ENCODE data around the gene PDSS1.

The PDSS1 gene

DNA sequence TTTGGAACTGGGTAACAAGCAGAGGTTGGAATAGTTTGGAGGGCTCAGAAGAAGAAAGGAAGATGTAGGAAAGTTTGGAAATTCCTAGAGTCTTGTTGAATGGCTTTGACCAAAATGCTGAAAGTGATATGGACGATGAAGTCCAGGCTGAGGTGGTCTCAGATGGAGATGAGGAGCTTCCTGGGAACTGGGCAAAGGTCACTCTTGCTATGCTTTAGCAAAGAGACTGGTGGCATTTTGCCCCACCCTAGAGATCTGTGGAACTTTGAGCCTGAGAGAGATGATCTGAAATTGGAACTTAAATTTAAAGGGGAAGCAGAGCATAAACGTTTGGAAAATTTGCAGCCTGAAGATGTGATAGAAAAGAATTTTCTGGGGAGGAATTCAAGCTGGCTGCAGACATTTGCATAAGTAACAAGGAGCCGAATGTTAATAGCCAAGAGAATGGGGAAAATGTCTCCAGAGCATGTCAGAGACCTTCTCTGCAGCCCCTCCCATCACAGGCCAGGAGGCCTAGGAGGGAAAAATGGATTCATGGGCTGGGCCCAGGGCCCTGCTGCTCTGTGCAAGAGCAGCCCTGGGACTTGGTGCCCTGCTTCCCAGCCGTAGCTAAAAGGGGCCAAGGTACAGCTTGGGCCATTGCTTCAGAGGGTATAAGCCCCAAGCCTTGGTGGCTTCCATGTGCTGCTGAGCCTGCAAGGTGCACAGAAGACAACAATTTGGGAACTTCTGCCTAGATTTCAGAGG, 3.6 kb downstream of the PDSS1 start:
- no peak for DNase-seq

DNA sequence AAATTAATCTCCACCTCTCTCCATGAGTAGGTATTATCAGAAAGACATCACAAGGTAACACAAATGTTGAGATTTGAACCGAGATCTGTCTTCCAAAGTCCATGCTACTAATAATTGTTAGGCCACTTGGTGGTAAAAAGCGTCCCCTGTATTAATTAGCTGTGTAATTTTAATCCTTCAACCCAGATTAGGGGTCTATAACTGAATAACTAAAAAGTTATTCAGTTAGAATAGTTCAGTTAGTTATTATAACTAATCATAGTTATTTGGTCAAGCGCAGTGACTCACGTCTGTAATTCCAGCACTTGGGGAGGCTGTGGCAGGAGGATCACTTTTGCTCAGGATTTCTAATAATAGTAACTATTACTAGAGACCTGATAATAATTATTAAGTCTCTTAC, 5.6 kb downstream of the PDSS1 start:
- no peak for DNase-seq

DNA sequence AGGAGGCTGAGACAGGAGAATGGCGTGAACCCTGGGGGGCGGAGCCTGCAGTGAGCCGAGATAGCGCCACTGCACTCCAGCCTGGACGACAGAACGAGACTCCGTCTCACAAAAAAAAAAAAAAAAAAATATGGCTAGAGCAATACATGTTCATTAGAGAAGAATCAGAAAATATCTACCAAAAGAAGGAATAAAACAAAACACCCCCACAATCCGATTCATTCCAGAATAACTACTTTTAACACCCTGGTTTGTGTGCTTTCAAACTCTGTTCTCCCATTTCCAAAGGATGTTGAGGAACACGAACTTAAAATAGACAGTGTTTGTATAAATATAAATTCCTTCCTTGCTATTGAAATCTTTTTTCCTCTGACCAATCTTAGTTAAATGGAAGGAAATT, 6.5 kb downstream of the PDSS1 start:
- no peak for DNase-seq

- DNase-seq: peak; percentile 32
Measured at GRCh38 chr10:26706206-26706605, 8.7 kb downstream of the PDSS1 start.

DNA sequence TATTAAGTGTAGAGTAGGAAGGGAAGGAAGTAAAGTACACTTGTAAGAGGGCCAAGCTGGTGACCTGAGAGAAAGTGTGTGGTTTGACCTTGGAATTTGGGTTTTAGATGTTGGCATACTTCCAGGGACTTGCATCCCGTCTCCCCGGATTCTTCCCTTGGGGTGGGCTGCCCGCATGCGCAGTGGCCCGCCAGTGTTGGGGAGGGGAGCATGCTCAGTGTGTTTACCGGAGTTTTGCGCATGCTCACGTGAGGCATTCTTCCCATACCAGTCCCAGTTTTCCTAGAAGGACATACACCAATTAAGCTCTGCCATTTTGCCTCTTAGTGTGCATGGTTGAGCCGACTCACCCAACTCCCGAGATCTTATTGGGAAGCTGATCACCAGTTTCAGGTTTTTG, 9.4 kb downstream of the PDSS1 start:
- DNase-seq: no peak

- no peak for DNase-seq
Measured at GRCh38 chr10:26711324-26711723, 13.8 kb downstream of the PDSS1 start.

GRCh38 chr10:26714415-26715136, 17.1 kb downstream of the PDSS1 start:
- DNase-seq: no peak

DNA sequence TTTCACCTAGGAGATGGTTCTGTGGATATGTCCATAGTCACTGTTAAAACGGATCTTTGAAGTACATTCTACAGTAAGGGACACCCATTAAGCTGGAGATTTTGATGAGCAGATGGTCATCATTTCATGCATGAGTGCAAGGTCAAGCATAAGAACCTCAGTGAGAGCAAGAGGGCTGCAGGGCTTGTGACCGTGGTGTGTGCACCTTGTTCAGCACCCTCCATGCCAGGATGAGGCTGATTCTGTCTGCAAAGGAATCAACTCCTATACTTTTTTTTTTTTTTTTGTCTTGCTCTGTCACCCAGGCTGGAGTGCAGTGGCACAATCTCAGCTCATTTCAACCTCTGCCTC, 17.6 kb downstream of the PDSS1 start:
- DNase-seq: no peak

DNA sequence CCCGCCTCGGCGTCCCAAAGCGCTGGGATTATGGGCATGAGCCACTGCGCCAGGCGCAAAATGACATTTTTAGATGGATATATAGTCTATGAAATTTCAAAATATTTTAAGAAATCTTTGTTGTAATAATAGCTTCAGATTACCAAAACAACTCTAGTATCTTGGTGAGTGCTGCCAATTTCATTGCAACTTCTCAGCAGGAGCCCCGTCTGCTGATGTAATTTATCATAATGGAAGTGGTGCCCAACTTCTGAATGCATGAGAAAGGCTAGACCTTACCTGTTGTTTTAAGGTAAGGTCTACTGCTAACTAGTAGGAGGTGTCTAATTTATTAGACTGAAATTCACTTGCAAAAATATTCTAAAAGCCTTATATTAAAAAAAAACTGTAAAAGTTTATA, 20.0 kb downstream of the PDSS1 start:
- DNase-seq: no peak

DNA sequence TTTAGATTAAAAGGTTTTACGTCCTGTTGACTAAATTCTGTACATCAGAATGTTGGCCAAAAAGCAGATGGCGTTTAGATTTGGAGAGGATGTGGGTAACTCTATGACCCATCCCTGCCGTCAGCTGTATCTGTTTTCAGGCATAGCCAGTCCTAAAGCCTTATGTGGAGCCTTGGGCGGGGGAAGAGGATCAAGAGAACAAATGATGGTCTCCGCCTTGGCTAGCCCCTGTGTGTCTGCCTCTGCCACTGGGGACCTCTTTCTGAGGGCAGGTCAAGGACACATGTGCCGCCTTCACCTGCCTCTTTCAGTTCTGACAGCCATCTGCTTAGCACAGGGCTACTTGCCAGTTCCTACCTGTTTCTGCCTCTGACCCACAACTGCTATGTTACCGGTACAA, 24.1 kb downstream of the PDSS1 start:
- DNase-seq: no peak

- no peak for DNase-seq
Measured at GRCh38 chr10:26723016-26723415, 25.5 kb downstream of the PDSS1 start.

- DNase-seq: no peak
Measured at GRCh38 chr10:26725837-26726727, 28.6 kb downstream of the PDSS1 start.

DNA sequence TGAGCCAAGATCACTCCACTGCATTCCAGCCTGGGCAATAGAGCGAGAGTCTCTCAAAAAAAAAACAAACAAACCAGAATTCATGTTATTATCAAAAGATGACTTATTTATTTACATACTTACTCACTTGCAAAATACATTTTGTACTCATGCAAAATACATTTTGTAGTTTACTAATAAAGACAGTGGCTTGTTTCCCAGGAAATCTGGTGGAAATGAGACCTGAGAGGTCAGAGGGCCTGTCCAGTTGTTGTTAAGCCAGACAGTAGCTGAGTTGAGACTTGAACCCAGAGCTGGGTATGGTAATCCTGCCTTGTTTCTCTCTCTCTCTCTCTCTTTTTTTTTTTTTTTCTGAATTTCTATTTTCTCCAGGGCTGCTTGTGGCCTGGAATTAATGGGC, 29.5 kb downstream of the PDSS1 start:
- no peak for DNase-seq

GRCh38 chr10:26728957-26729356, 31.5 kb downstream of the PDSS1 start:
- DNase-seq: no peak

DNA sequence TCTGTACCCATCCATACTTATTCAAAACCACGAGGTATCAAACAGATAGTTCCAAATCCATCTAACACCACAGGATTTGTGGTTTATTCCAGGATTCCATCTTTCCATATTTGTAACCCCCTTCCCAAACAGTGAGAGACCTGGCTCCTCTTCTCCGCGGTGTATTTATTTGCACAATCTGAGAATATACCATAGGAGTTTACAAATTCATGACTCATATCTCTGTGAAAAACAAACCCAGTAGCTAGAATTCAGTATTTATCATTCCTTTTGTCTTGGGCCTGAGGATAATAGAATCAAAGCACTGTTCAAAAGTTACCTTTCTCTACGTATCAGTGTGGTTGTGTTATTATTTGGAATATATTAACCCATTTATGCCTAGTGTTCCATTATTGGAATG, 31.9 kb downstream of the PDSS1 start:
- no peak for DNase-seq

DNA sequence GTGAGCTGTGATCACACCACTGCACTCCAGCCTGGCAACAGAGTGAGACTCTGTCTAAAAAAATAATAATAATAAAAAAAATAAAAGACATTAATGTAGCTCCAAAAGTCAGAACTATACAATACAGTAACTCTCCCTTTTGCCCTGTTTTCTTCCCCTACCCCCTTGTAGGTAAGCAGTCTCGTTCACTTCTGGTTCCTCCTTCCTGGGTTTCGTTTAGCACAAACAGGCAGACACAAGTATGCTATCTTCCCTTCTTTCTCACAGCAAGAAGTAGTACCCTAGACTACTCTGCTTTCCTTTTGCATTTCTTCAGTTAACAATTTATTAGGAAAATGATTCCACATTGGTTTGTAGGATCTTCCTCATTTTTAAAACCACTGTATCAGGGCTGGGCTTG, 33.1 kb downstream of the PDSS1 start:
- no peak for DNase-seq

DNA sequence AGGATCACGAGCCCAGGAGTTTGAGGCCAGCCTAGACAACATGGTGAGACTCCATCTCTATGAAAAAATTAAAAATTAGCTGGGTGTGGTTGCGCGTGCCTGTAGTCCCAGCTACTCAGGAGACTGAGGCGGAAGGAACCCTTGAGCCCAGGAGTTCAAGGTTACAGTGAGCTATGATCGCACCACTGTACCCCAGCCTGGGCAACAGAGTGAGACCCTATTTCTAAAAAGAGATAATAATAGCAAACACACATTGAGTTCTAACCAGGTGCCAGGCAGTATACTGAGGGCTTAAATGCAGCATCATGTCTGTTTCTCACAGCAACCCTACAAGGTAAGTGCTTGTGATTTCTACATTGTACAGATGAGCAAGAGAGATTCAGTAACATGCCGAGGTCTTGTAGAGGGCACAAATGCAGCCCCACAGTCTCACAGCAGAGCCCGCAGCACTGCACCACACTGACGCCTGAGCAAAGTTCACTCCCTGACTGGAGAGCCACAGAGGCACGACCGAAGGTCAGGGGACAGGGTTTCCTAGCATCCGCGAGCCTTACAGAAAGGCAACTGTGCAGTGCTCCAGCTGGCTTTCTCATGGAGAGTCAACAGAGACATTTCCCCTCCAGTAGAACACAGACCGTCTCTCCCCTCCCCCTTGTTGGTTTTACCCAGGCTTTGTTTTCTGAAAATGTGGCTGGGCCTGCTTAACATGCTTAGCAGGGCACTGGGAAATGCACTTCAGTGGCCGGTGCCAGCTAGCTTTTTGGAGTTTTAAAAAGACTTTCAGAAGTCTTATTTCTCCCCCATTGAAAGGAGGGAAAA, 36.5 kb downstream of the PDSS1 start:
- DNase-seq: no peak

GRCh38 chr10:26735435-26735834, 37.9 kb downstream of the PDSS1 start:
- DNase-seq: no peak

GRCh38 chr10:26737730-26738129, 40.2 kb downstream of the PDSS1 start:
- DNase-seq: no peak

GRCh38 chr10:26738301-26738911, 40.9 kb downstream of the PDSS1 start:
- DNase-seq: no peak

DNA sequence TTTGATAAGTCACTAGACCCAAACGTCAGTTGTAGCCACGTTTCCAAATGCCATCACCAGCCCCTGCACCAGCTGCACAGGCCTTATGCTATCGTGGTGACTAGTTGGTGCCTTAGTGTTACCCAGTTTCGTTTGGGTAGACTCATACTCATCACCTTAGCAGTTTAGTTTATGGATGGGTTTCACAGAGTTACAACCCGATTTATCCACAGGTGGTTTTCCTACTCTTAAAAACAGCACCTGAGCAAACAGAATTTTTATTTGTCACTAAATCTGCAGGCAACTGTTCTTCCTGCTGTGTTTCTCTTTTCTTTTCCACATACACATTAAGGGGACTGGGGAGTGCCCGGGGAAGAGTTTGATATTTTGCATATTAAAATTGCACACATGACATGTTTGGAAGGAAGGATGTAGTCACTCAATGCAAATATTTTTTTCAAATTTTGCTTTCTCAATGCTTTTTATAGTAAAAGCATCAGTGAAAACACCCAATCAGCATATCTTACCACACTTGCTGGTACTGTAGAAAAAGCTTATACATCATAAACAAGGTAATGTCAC, 41.6 kb downstream of the PDSS1 start:
- no peak for DNase-seq

DNA sequence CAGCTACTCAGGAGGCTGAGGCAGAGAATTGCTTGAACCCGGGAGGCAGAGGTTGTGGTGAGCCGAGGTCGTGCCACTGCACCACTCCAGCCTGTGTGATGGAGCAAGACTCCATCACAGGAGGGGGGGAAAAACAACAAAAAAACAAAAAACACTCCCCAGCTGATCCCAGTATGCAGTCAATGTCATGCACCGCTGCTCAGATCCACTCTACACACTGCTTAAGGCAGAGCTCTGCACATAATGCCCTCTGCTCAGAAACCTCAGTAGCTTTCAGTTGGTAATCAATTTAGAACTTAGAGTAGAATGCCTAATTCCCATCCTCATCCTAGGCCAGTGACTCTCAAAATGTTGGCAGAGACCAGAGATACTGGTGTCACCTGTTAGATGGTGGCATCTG, 43.9 kb downstream of the PDSS1 start:
- DNase-seq: no peak
